HepG2 (cell line): Measurements from ENCODE around the gene ZCCHC8. TPM values are rescaled to one million over a fixed set of nuclear protein-coding genes. Genes with fewer than 3 reads are reported as not detected.

Source experiments
- ADNP ChIP-seq: sonication (generic); formaldehyde crosslinking; IDR thresholded peaks from 2 replicates; pipeline ENCODE4 v1.4.0; 2020; ENCODE audit warnings: missing genetic modification reagents
- BATF2 ChIP-seq: sonication (generic); formaldehyde crosslinking; IDR thresholded peaks from 2 replicates; pipeline ENCODE4 v1.8.0; 2022; ENCODE audit warnings: mild to moderate bottlenecking, missing genetic modification reagents, moderate library complexity
- BCL6 ChIP-seq: IDR thresholded peaks from 2 replicates; pipeline ENCODE4 v1.6.1; 2016; ENCODE audit warnings: missing genetic modification reagents, missing compliant biosample characterization
- EED ChIP-seq: sonication (generic); formaldehyde crosslinking; IDR thresholded peaks from 2 replicates; pipeline ENCODE4 v1.5.0; 2020; ENCODE audit warnings: mild to moderate bottlenecking, missing genetic modification reagents
- EHMT2 ChIP-seq: fragments of 200-600 bp; sonication (generic); IDR thresholded peaks from 2 replicates; pipeline ENCODE4 v1.7.0; 2017; ENCODE audit warnings: antibody characterized with exemption, low read depth, low read length, borderline replicate concordance
- ESRRA ChIP-seq: sonication (generic); formaldehyde crosslinking; IDR thresholded peaks from 2 replicates; pipeline ENCODE4 v1.5.1; 2020; ENCODE audit warnings: mild to moderate bottlenecking, low read depth, missing genetic modification reagents
- ETS1 ChIP-seq: sonication (generic); formaldehyde crosslinking; IDR thresholded peaks from 2 replicates; pipeline ENCODE4 v1.4.0; 2020; ENCODE audit warnings: missing genetic modification reagents
- FOXA3 ChIP-seq: IDR thresholded peaks from 2 replicates; pipeline ENCODE4 v1.6.1; 2016; ENCODE audit warnings: missing genetic modification reagents, missing compliant biosample characterization
- HDAC1 ChIP-seq: sonication (generic); formaldehyde crosslinking; IDR thresholded peaks from 2 replicates; pipeline ENCODE4 v1.5.1; 2020; ENCODE audit warnings: mild to moderate bottlenecking, missing genetic modification reagents
- HNRNPLL ChIP-seq: fragments of 200-400 bp; formaldehyde crosslinking; IDR thresholded peaks from 2 replicates; pipeline ENCODE4 v1.6.1; 2017; ENCODE audit warnings: mild to moderate bottlenecking, low read depth, low read length; ENCODE audit not compliant: poor library complexity, severe bottlenecking
- MIER3 ChIP-seq: IDR thresholded peaks from 2 replicates; pipeline ENCODE4 v1.6.1; 2016; ENCODE audit warnings: missing compliant biosample characterization, borderline replicate concordance
- NFKBIZ ChIP-seq: IDR thresholded peaks from 2 replicates; pipeline ENCODE4 v1.6.1; 2018; ENCODE audit warnings: missing genetic modification reagents, missing compliant biosample characterization
- RARG ChIP-seq: sonication (generic); formaldehyde crosslinking; IDR thresholded peaks from 2 replicates; pipeline ENCODE4 v1.4.0; 2020; ENCODE audit warnings: low read depth, mild to moderate bottlenecking, missing genetic modification reagents
- SP2 ChIP-seq: sonication (generic); formaldehyde crosslinking; IDR thresholded peaks from 2 replicates; pipeline ENCODE4 v1.5.1; 2020; ENCODE audit warnings: mild to moderate bottlenecking, missing genetic modification reagents
- THAP8 ChIP-seq: sonication (generic); formaldehyde crosslinking; IDR thresholded peaks from 2 replicates; pipeline ENCODE4 v1.5.1; 2020; ENCODE audit warnings: missing genetic modification reagents, mild to moderate bottlenecking, borderline replicate concordance
- U2AF1 ChIP-seq: fragments of 200-400 bp; formaldehyde crosslinking; optimal IDR thresholded peaks from 2 replicates; pipeline ENCODE3; 2017; ENCODE audit warnings: mild to moderate bottlenecking, low read depth, low read length
- ZBTB3 ChIP-seq: sonication (generic); formaldehyde crosslinking; IDR thresholded peaks from 2 replicates; pipeline ENCODE4 v1.4.0; 2020; ENCODE audit warnings: low read depth, mild to moderate bottlenecking, moderate library complexity, missing genetic modification reagents, borderline replicate concordance
- ZNF253 ChIP-seq: sonication (generic); formaldehyde crosslinking; IDR thresholded peaks from 2 replicates; pipeline ENCODE4 v1.8.0; 2022; ENCODE audit warnings: mild to moderate bottlenecking, missing genetic modification reagents, borderline replicate concordance
- ZNF644 ChIP-seq: IDR thresholded peaks from 2 replicates; pipeline ENCODE4 v1.6.1; 2016; ENCODE audit warnings: low read depth
- ZNF788 ChIP-seq: sonication (generic); formaldehyde crosslinking; IDR thresholded peaks from 2 replicates; pipeline ENCODE4 v1.5.0; 2020; ENCODE audit warnings: mild to moderate bottlenecking, missing genetic modification reagents, borderline replicate concordance
- ZNF839 ChIP-seq: sonication (generic); formaldehyde crosslinking; IDR thresholded peaks from 2 replicates; pipeline ENCODE4 v1.4.0; 2020; ENCODE audit warnings: missing genetic modification reagents, mild to moderate bottlenecking, borderline replicate concordance
- ZNF878 ChIP-seq: sonication (generic); formaldehyde crosslinking; IDR thresholded peaks from 2 replicates; pipeline ENCODE4 v1.8.1; 2023; ENCODE audit warnings: mild to moderate bottlenecking, missing genetic modification reagents, moderate library complexity
- ZNF879 ChIP-seq: sonication (generic); formaldehyde crosslinking; IDR thresholded peaks from 2 replicates; pipeline ENCODE4 v1.8.1; 2023; ENCODE audit warnings: missing genetic modification reagents
- polyA plus RNA-seq, 8 experiments: library from polyadenylated mRNA; depleted of rRNA in 3 of 8; stranded (reverse) in 7 of 8; unstranded in 1 of 8; fragments of >200 nt; fragmentation: Illumina TruSeq in 4 of 8; extraction: Trizol in 4 of 8; gene quantifications; 2 replicates each; pipeline versions ENCODE4 v1.2.1 to v1.2.3, GENCODE V29; 2011 to 2016; ENCODE audit warnings: low read depth in 4 of 8, missing spikeins in 1 of 8, mixed read lengths in 1 of 8; ENCODE audit not compliant: insufficient read depth in 1 of 8
- total RNA-seq, 5 experiments: library from RNA; depleted of rRNA; stranded (reverse); fragments of >200 nt; fragmentation: Illumina TruSeq; extraction: Trizol; gene quantifications; 2 replicates each; pipeline ENCODE4 v1.2.3, GENCODE V29; 2016; ENCODE audit warnings: low read depth in 1 of 5

The ZCCHC8 gene
- total and polyA plus RNA-seq, 2 of the 13 experiments (the other 11 are each of a cell fraction or from before 2014, with no cell fraction given): 18.6 to 20.9 TPM

GRCh38 chr12:122526683-122527477 lies 26.1 kb upstream of the ZCCHC8 start, which contains the start of the genes KNTC1 and RSRC2 (continued):
- no peak for TF ChIP-seq RARG (CRISPR knock-in tag)
- TF ChIP-seq HDAC1 (CRISPR knock-in tag): peak; percentile 88
- peak; percentile 94 for TF ChIP-seq ZNF878 (CRISPR knock-in tag)
- TF ChIP-seq MIER3 (CRISPR knock-in tag): peak; percentile 84
- TF ChIP-seq EED: no peak
- TF ChIP-seq ZNF644: 0 out of 2 replicates have a peak, but pooled peaks have one; percentile 34
- no peak for TF ChIP-seq ZNF839 (CRISPR knock-in tag)
- TF ChIP-seq BATF2: no peak; the same call in 1 of the 2 replicates
- no peak for TF ChIP-seq ESRRA (CRISPR knock-in tag)
- TF ChIP-seq SP2: peak; percentile 84
- peak; percentile 75; the same call in 1 of the 2 replicates for TF ChIP-seq ZNF788 (CRISPR knock-in tag)
- peak; percentile 82 for TF ChIP-seq U2AF1
- no peak for TF ChIP-seq ETS1 (CRISPR knock-in tag)
- TF ChIP-seq THAP8: no peak; the same call in 1 of the 2 replicates
- TF ChIP-seq FOXA3 (CRISPR knock-in tag): no peak; the same call in 1 of the 2 replicates
- no peak for TF ChIP-seq ZNF879 (CRISPR knock-in tag)
- 0 out of 2 replicates have a peak, but pooled peaks have one; percentile 18 for TF ChIP-seq BCL6 (CRISPR knock-in tag)
- TF ChIP-seq ADNP (CRISPR knock-in tag): no peak
- no peak for TF ChIP-seq EHMT2
- TF ChIP-seq NFKBIZ (CRISPR knock-in tag): no peak
- TF ChIP-seq ZBTB3 (CRISPR knock-in tag): no peak
- peak; percentile 62 for TF ChIP-seq HNRNPLL
- TF ChIP-seq ZNF253 (CRISPR knock-in tag): no peak
